GM21619 (cell line): Measurements from ENCODE around the gene EMC6.
A peak's percentile ranks its signal among the peaks of the same experiment; 100 is the strongest.
"Not testable (repeated sequence)": the region's sequence is repeated elsewhere in the genome, so short reads cannot be mapped to it uniquely, and the experiment has no call there.

Source experiments
- ATAC-seq: cut with Tn5 transposase; IDR thresholded peaks from one replicate; pipeline ENCODE4 v1.9.1; 2021; ENCODE audit not compliant: unreplicated experiment

EMC6 gene

DNA sequence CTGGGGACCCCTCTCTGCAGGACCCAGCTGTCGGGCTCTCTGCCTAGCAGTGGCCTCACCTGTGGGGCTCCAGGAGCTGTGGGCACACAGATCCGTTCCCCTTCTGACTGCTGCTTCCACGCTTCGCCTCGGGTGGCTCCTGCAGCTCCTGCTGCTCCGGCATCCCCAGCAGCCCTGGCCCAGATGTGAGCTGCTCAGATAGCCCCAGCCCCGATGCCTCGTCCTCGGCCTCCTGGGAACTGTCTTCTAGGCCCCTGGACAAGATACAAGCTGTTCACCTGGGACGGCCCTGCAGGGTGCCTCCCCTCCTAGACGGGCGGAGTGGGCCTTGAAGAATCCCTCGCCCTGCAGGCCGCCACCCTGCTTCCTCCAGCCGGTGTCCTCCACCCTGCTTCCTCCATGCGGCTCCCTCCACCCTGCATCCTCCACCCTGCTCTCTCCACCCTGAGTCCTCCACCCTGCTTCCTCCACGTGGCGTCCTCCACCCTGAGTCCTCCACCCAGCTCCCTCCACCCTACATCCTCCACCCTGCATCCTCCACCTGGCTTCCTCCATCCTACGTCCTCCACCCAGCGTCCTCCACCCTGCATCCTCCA lies 11.0 kb downstream of the EMC6 start:
- ATAC-seq, result no peak

- ATAC-seq, result no peak
These were observed 12.4 kb downstream of the EMC6 start for GRCh38 chr17:3681057-3681456.

GRCh38 chr17:3681565-3681964 lies 13.0 kb downstream of the EMC6 start:
- ATAC-seq, result no peak

- ATAC-seq, result no peak
These were observed 13.4 kb downstream of the EMC6 start for GRCh38 chr17:3682033-3682432.

GRCh38 chr17:3683054-3683511 lies 14.5 kb downstream of the EMC6 start:
- ATAC-seq, result peak; percentile 67

DNA sequence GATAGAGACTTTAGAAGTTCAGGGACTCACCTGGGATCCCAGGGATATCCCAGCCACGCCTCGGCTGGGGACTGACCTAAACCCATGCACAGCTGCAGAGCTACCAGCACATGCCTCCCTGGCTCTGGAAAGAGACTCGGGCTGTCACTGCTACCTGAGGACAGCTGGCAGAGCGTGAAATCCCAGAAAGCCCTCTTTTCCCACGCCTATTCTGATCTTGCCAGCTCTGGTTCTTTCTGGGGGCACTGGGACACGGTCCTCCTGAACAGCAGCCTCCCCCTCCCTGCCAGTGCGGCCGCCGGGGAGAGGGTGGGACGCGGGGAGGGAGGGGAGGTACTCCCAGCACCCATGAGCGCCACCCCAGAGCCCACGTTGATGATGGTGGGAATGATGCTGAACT lies 16.6 kb downstream of the EMC6 start:
- no peak for ATAC-seq

GRCh38 chr17:3688027-3688553 lies 19.5 kb downstream of the EMC6 start:
- ATAC-seq, result no peak

- ATAC-seq, result no peak
These were observed 20.2 kb downstream of the EMC6 start for GRCh38 chr17:3688852-3689261.

DNA sequence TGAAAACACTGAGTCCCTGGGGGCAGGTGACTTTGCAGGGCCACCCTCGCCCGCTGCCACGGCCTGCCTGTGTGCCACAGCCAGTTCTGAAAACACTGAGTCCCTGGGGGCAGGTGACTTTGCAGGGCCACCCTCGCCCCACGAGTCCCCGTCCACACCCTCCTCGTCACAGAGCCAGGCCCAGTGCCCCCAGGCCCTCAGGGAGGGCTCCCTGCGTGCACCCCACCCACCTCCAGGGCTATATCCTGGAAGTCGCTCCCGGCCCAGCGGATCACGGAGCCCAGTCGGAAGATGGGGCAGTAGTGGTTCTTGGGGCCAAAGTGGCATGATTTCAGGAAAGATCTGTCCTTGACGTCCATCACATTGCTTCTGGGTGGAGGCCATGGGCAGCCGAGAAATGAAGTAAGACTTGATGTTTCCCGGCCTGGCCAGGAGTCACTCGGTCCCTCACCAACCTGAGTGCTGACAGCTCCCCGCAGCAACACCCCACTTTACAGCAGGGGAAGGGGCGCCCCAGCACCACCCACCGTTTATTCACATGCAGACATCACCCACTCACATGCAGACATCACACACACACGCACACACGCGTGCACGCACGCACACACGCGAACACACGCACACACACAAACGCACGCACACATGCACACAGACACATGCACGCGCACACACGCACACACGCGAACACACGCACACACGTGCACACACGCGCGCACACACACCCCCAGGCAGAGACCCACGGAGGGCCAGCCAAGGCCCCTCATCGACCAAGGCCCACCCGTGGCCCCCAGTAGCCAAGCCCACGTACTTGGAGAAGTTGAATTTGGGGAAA lies 20.9 kb downstream of the EMC6 start:
- ATAC-seq, result no peak

DNA sequence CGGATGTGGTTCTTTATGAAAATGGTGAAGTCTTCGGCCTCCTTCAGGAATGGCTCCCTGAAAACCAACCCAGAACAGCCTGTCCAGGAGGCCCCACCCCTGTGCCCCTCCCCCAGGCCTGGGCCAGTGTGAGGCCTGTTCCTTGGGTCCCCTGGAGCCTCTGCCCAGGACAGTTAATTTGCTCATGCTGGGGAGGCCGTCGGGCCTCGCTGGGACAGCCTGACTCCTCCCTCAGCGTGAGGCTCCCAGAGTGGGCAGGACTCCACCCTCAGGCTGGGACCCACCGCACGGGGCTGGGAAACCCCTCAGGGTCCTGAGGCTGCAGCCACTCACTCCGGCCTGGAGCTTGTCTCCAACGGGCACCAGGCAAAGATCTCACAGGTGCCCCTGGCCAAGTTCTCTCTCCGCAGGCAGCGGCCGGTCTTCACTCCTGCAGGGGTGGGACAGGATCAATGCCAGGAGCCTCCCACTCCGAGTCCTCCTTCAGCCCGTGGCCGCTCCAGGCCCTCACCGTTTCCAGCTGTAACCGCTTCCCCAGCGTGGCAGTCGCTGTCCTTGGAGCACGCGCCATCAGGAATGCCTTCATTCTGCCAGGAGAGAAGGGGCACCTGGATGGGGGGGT lies 21.6 kb downstream of the EMC6 start:
- ATAC-seq, result no peak

DNA sequence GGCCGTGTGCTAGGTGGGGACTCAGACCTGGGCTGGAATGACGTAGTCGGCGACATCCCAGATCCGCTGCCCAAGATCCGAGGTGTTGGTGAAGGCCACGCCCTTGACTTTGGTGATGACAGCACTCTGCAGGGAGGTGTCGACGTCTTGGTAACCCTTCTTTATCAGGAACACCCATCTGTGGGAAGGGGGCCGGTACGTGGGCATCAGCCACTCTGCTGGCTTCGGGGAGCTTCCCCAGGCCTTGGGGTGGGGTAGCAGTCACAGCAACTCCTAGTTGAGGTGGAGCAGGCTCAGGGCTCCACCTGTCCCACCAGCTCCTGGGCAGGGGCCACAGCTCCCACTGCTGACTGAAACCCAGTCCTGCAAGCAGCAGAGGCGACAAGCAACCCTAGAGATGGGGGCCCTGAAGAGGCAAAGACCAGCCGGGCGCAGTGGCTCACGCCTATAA lies 23.0 kb downstream of the EMC6 start:
- ATAC-seq, result no peak

DNA sequence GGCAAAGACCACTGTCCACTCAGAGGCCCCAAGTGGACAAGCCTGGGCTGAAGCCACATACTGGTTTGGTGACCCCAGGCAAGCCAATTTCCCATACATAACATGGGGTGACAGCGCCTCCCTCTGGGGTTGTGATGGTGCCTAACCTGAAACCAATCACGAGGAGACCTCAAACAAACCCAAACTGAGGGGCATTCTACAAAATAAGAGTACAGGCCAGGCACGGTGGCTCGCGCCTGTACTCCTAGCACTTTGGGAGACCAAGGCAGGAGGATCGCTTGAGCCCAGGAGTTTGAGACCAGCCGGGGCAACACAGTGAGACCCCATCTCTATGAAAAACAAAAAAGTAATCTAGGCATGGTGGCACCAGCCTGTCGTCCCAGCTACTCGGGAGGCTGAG lies 23.7 kb downstream of the EMC6 start:
- no peak for ATAC-seq

DNA sequence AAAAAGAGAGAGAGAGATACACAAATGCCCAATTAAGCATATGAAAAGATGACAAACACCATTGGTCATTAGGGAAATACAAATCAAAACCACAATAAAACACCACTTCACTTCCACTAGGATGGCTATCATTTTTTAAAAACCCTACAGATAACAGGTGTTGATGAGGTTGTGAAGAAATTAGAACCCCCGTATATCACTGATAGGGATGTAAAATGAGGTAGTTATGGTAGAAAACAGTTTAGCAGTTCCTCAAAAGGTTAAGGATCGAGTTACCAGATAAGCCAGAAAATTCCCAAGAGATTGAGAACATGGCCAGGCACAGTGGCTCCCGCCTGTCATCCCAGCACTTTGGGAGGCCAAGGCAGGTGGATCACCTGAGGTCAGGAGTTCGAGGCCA lies 24.5 kb downstream of the EMC6 start:
- ATAC-seq, result no peak

DNA sequence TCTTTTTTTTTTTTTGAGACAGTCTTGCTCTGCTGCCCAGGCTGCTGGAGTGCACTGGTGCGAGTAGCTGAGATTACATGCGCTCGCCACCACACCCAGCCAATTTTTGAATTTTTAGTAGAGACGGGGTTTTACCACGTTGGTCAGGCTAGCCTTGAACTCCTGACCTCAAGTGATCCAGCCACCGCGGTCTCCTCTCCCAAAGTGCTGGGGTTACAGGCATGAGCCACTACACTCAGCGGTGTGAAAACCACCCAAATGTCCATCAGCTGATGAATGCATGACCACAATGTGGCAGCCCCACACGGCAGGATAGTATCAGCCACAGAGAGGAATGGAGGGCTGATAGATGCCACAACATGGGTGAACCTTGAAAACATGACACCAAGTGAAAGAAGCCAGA lies 25.2 kb downstream of the EMC6 start:
- peak; percentile 56 for ATAC-seq

DNA sequence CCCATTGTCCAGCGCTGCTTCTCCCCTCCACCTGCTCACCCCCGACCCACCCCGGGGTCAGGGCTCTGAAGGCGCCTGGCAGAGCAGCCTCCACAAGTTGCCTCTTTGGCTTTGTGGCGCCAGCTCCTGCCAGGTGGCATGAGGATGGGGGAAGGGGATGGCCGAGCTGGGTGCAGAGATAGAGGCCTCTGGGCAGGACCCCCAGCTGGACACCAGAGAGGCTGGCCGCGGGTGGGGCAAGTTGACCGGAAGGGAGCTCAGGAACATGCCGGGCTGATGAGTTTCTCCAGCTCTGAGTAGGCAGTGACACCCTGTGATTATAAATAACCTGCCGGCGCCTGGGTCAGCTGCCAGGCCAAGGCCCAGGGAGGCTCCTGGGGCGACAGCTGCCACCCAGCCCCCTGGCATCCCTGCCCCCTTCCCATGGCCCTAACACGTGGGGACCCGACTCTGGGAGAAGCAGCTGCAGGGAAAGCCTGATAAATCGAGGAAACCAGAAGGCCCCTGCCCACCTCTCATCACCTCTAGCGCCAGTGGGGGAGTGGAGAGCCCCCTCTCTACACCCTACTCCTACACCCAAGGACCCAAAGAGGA lies 26.6 kb downstream of the EMC6 start:
- ATAC-seq, result no peak

GRCh38 chr17:3695723-3696411 lies 27.3 kb downstream of the EMC6 start, which contains the start of gene P2RX5:
TSS of gene P2RX5 (minus strand) at chr17:3696155. CDS start at chr17:3696005, 150 bp downstream.
- ATAC-seq, result no peak

DNA sequence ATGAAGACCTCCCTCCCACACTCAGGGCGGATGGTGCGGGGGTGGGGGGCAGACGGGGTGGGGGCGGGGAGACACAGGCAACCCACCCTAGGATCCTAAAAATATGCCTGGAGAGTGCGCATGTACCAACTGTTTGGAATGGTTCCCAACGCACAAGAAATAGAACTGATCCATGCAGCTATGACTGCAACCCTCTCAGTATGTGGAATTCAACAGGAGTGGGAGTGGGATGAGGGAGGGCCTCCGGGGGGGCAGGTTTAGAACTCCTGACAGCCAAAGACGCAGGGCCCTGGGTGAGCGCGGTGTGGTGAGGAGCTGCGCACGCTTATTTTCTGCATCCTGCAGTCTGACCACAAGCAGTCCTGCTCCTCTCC lies 28.5 kb downstream of the EMC6 start:
- ATAC-seq, result no peak

DNA sequence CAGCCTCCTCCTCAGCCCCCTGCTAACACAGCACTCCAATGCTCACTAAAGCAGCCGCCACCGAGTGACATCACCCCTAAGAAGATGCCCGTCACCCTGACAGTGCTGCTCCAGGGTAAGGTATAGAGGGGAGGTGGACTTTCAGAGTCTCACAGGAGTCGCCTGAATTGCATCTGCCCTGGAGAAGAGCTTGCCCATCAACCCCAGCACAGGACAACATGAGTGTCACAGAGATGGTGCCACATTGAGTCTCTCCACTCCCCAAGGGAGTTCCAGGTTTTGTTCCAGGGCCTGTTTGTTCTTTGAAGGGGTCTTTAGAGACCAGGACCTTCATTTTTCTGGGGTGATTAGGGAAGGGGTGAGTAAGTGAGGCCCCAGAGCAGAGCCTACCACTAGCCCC lies 29.5 kb downstream of the EMC6 start:
- no peak for ATAC-seq

DNA sequence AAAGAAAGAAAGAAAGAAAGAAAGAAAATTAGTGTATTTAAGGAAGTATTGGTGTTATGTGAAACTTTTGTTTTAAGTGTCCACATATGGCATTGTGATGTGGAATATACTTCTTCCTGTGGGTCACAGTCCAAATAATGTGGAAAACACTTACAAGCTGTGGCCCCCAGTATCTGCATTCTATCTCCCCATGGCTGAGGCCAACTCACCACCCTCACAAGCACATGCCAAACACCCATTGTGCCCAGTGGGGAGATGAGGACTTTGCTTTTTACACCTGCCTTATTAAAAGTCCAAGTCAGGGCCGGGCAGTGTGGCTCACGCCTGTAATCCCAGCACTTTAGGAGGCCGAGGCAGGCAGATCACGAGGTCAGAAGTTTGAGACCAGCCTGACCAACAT lies 31.3 kb downstream of the EMC6 start:
- ATAC-seq, result no peak

GRCh38 chr17:3702041-3702539 lies 33.5 kb downstream of the EMC6 start:
- ATAC-seq, result not testable (repeated sequence)
